CD14-positive monocyte (primary cell): ENCODE results near the gene FGFR3. TPM values are rescaled to one million over a fixed set of nuclear protein-coding genes. Genes with fewer than 3 reads are reported as not detected.
A peak's percentile ranks its signal among the peaks of the same experiment; 100 is the strongest.

Source experiments
- DNase-seq, 3 donors: peaks; one replicate each; pipeline ENCODE4 v3.0.0-alpha.2; 2011 to 2022
- H2AFZ ChIP-seq: 2 replicates; pipeline ENCODE4 v1.6.0; 2012; ENCODE audit warnings: mild to moderate bottlenecking, low read depth, low read length, inconsistent platforms; ENCODE audit not compliant: insufficient read depth, poor library complexity, severe bottlenecking
- H3K27ac ChIP-seq, 2 donors: 1 replicate in 1 of 2; 2 replicates in 1 of 2; pipeline ENCODE4 v1.5.1; 2012 to 2013; ENCODE audit warnings: low read length in 2 of 2, control low read depth in 1 of 2, inconsistent platforms in 1 of 2, low read depth in 1 of 2, mild to moderate bottlenecking in 1 of 2
- H3K27me3 ChIP-seq, 2 donors: one replicate each; pipeline versions ENCODE4 v1.6.0 to v1.6.1; 2011 to 2013; ENCODE audit warnings: low read length in 2 of 2; ENCODE audit not compliant: control insufficient read depth in 2 of 2, insufficient read depth in 2 of 2
- H3K36me3 ChIP-seq, 2 donors: replicated peaks in 1 of 2; 1 replicate in 1 of 2; 2 replicates in 1 of 2; pipeline versions ENCODE4 v1.5.1 to v1.6.1; 2012 to 2013; ENCODE audit warnings: low read length in 2 of 2, control low read depth in 1 of 2, inconsistent platforms in 1 of 2, mild to moderate bottlenecking in 1 of 2; ENCODE audit not compliant: insufficient read depth in 2 of 2, control insufficient read depth in 1 of 2
- H3K4me1 ChIP-seq, 2 donors: 1 replicate in 1 of 2; 2 replicates in 1 of 2; pipeline versions ENCODE4 v1.5.1 to v1.6.1; 2012 to 2013; ENCODE audit warnings: low read length in 2 of 2, control low read depth in 1 of 2, inconsistent platforms in 1 of 2, mild to moderate bottlenecking in 1 of 2, moderate library complexity in 1 of 2; ENCODE audit not compliant: insufficient read depth in 2 of 2, control insufficient read depth in 1 of 2
- H3K4me2 ChIP-seq: replicated peaks from 2 replicates; pipeline ENCODE3; 2012; ENCODE audit warnings: low read length, moderate library complexity, mild to moderate bottlenecking; ENCODE audit not compliant: poor library complexity, severe bottlenecking; ENCODE audit errors: extremely low read depth
- H3K4me3 ChIP-seq, 3 experiments: fragments of 200-600 bp in 1 of 3; sonication (generic) in 1 of 3; replicated peaks in 1 of 3; 1 replicate in 2 of 3; 2 replicates in 1 of 3; pipeline ENCODE4 v1.5.1; 2011 to 2013; ENCODE audit warnings: low read length in 3 of 3, mild to moderate bottlenecking in 3 of 3, control low read depth in 2 of 3, low read depth in 2 of 3, inconsistent platforms in 1 of 3, moderate library complexity in 1 of 3
- H3K79me2 ChIP-seq: 2 replicates; pipeline ENCODE4 v1.6.0; 2012; ENCODE audit warnings: mild to moderate bottlenecking, control low read depth, inconsistent platforms, low read length, moderate library complexity; ENCODE audit not compliant: insufficient read depth
- H3K9ac ChIP-seq: 2 replicates; pipeline ENCODE4 v1.6.0; 2017; ENCODE audit warnings: low read length, mild to moderate bottlenecking; ENCODE audit not compliant: insufficient read depth, poor library complexity, severe bottlenecking
- H3K9me3 ChIP-seq, 2 donors: replicated peaks in 1 of 2; 1 replicate in 1 of 2; 2 replicates in 1 of 2; pipeline versions ENCODE4 v1.5.1 to v1.6.1; 2012 to 2013; ENCODE audit warnings: low read length in 2 of 2, control low read depth in 1 of 2; ENCODE audit not compliant: control insufficient read depth in 1 of 2, insufficient read depth in 1 of 2
- H4K20me1 ChIP-seq: 2 replicates; pipeline ENCODE4 v1.6.0; 2012; ENCODE audit warnings: mild to moderate bottlenecking, low read length, control low read depth, moderate library complexity; ENCODE audit not compliant: insufficient read depth
- H3K27ac Mint-ChIP-seq, 7 donors: one replicate each; pipeline ENCODE4 v1.8.0; 2020; ENCODE audit warnings: mild to moderate bottlenecking in 7 of 7, mixed read lengths in 7 of 7, moderate library complexity in 6 of 7, inconsistent platforms in 2 of 7
- H3K27me3 Mint-ChIP-seq, 3 donors: one replicate each; pipeline ENCODE4 v1.8.0; 2021 to 2022; ENCODE audit warnings: low read depth in 3 of 3, mild to moderate bottlenecking in 3 of 3, mixed read lengths in 3 of 3, moderate library complexity in 3 of 3, inconsistent platforms in 1 of 3
- H3K36me3 Mint-ChIP-seq, 2 donors: one replicate each; pipeline ENCODE4 v1.8.0; 2020; ENCODE audit warnings: mixed read lengths in 2 of 2, inconsistent platforms in 1 of 2, mild to moderate bottlenecking in 1 of 2
- H3K4me1 Mint-ChIP-seq: one replicate; pipeline ENCODE4 v1.8.0; 2020; ENCODE audit warnings: mild to moderate bottlenecking, mixed read lengths
- H3K4me3 Mint-ChIP-seq, 2 donors: one replicate each; pipeline ENCODE4 v1.8.0; 2020; ENCODE audit warnings: mild to moderate bottlenecking in 2 of 2, mixed read lengths in 2 of 2, moderate library complexity in 1 of 2
- H3K9me3 Mint-ChIP-seq, 7 donors: one replicate each; pipeline ENCODE4 v1.8.0; 2020 to 2022; ENCODE audit warnings: mixed read lengths in 7 of 7, mild to moderate bottlenecking in 6 of 7, moderate library complexity in 6 of 7, inconsistent platforms in 2 of 7
- WGBS: methylation state at CpG from one replicate; pipeline ENCODE4 v1.1.5; 2013; ENCODE audit warnings: missing lambda C conversion rate; ENCODE audit not compliant: insufficient coverage; 5-methylcytosine and 5-hydroxymethylcytosine counted together
- intact Hi-C, 2 donors: fragments of 100-400 bp; cut with micrococcal nuclease; formaldehyde crosslinking; loops; one replicate each; pipeline versions ENCODE4 v1.15.0 to v1.15.1; 2023
- polyA plus RNA-seq, 3 donors: library from polyadenylated mRNA; depleted of rRNA in 1 of 3; unstranded in 2 of 3; stranded (reverse) in 1 of 3; fragments of 300-500 nt in 2 of 3; fragments of >200 nt in 1 of 3; fragmentation: Illumina TruSeq in 2 of 3; gene quantifications; 1 replicate in 2 of 3; 2 replicates in 1 of 3; pipeline ENCODE4 v1.2.3, GENCODE V29; 2012 to 2021
- TF ChIP-seq, protein P1 (sequence below): fragments of 200-600 bp; IDR thresholded peaks from one replicate; pipeline ENCODE4 v1.8.0; 2022; ENCODE audit warnings: antibody characterized with exemption, mild to moderate bottlenecking

FGFR3 gene
- polyA plus RNA-seq, 3 donors = 0.07 TPM; not detected in 2

DNA sequence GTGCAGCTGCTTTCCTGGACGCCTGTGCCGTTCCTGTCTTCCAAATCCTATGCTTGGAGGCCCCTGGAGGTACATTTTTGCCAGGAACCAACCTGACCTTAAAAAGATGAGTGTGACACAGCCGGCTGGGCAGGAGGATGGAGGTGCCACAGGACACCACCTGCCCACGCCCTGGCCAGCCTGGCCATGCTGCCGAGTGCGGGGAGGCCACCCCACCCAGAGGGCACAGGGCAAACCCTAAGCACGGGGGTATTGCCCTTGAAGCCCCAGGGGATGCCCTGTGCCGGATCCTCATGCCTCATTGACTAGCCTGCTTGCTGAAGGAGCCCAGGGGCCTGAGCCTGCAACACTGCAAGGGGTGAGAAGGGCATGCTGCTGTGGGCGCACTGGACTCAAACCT, 20.1 kb downstream of the FGFR3 start:
- no peak overlapping the region for H3K4me3 ChIP-seq
- no peak overlapping the region for H3K9ac ChIP-seq
- TF ChIP-seq, protein P1, sequence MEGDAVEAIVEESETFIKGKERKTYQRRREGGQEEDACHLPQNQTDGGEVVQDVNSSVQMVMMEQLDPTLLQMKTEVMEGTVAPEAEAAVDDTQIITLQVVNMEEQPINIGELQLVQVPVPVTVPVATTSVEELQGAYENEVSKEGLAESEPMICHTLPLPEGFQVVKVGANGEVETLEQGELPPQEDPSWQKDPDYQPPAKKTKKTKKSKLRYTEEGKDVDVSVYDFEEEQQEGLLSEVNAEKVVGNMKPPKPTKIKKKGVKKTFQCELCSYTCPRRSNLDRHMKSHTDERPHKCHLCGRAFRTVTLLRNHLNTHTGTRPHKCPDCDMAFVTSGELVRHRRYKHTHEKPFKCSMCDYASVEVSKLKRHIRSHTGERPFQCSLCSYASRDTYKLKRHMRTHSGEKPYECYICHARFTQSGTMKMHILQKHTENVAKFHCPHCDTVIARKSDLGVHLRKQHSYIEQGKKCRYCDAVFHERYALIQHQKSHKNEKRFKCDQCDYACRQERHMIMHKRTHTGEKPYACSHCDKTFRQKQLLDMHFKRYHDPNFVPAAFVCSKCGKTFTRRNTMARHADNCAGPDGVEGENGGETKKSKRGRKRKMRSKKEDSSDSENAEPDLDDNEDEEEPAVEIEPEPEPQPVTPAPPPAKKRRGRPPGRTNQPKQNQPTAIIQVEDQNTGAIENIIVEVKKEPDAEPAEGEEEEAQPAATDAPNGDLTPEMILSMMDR = no peak
- H3K4me2 ChIP-seq = no peak overlapping the region
- peaks cover 9% of the 10 kb centered on the region for H4K20me1 ChIP-seq
- Mint-ChIP-seq H3K4me1 (no peaks in the 10 kb centered on the region), H3K36me3 (peaks cover 46 to 65% of the 10 kb centered on the region in 2 donors), H3K4me3 (no peak overlapping the region), H3K9me3 (no peaks in the 10 kb centered on the region), H3K27me3 (peaks cover 0 to 4% (median 0%) of the 10 kb centered on the region in 3 donors), H3K27ac (peak overlapping the region in 1 of 7 donors; percentile 42)
- H3K79me2 ChIP-seq = no peaks in the 10 kb centered on the region
- no peak for DNase-seq
- H3K9me3 ChIP-seq = no peaks in the 10 kb centered on the region
- peaks cover 41 to 59% of the 10 kb centered on the region in 2 donors for H3K36me3 ChIP-seq
- intact Hi-C loops = no loop called here
- H2AFZ ChIP-seq = no peak overlapping the region
- H3K27me3 ChIP-seq = no peaks in the 10 kb centered on the region
- H3K4me1 ChIP-seq = no peaks in the 10 kb centered on the region
- H3K27ac ChIP-seq = no peak overlapping the region
- WGBS = 100% methylated on average over 7 of the region's 9 CpGs

DNA sequence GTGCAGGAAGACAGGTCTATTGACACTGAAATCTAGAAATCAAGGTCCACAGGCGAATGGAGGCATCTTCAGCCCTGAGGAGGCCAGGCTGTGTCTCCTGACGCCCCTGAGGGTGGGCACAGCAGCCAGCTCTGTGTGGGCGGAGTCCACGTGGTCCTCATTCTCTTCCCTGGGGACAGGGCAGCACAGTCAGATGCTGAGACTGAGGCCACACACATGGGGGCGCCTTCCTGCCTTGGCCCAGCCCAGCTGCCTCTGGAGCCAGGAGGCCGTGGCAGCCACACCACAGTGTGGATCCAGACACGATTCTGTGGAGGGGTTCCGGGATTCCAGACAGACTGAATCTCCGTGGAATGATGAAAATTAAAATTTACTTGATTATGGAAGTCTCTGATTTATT, 20.8 kb downstream of the FGFR3 start:
- Mint-ChIP-seq H3K4me3 (no peak overlapping the region), H3K27me3 (peaks cover 0 to 4% (median 0%) of the 10 kb centered on the region in 3 donors), H3K27ac (peak overlapping the region in 2 of 7 donors; percentile 26 to 42), H3K36me3 (peaks cover 53 to 72% of the 10 kb centered on the region in 2 donors), H3K4me1 (no peaks in the 10 kb centered on the region), H3K9me3 (no peaks in the 10 kb centered on the region)
- WGBS = 87% methylated on average over 6 of the region's 9 CpGs
- Histone ChIP-seq H2AFZ (no peak overlapping the region), H4K20me1 (peaks cover 9% of the 10 kb centered on the region), H3K4me2 (no peak overlapping the region), H3K4me1 (no peaks in the 10 kb centered on the region), H3K27ac (no peak overlapping the region), H3K4me3 (no peak overlapping the region), H3K36me3 (peaks cover 47 to 66% of the 10 kb centered on the region in 2 donors), H3K9ac (no peak overlapping the region), H3K9me3 (no peaks in the 10 kb centered on the region), H3K27me3 (no peaks in the 10 kb centered on the region), H3K79me2 (no peaks in the 10 kb centered on the region)
- DNase-seq = no peak
- TF ChIP-seq, protein P1 = no peak
- intact Hi-C loops = no loop called here
